GM19043 (cell line): ENCODE data around the gene BUD23.

Experiments
- ATAC-seq: cut with Tn5 transposase; IDR thresholded peaks from one replicate; pipeline ENCODE4 v1.9.1; 2021; ENCODE audit warnings: low read depth; ENCODE audit not compliant: unreplicated experiment

BUD23 gene

DNA sequence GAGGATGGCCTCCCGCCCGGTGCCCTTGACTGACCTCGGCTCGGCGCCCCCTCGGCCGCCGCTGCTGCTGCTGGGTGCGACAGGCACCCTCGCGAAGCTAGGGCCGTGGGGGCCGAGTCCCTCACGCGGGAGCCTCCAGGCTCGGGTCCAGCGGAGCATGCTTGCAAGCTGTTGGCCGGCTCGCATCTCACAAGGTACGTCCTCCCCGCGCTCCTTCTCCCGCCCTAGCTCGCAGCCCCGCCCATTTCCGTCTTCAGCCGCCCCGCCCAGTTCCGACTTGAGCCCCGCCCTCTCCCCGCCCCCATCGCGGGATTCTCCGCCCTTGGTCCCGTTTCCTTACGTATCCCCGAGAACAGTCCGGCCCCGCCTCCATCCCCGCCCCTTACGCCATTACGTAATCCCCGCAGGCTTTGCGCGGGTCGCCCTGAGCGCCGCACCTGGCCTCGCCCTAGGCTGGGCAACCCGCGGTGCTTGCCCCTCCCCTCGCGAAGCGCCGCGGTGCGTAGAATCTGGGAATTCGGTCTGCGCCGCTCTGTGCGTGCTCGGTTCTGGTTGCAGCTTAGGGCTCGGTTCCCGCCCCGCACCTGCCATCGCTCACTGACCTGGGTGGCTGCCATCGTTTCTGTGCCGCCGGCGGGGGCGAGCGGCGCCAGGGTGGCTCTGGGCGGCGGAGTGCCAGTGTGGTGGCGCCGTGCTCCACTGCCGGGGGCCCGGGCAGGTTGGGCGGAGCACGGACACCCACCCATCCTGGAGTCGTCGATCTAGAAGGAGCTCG, 55.4 kb downstream of the BUD23 start, which contains the start of gene ABHD11:
Gene ABHD11 (minus strand): TSS at position 191 of the 775 bp plus-strand sequence. CDS start 32 bp downstream, at position 159.
- peak; percentile 79 for ATAC-seq

DNA sequence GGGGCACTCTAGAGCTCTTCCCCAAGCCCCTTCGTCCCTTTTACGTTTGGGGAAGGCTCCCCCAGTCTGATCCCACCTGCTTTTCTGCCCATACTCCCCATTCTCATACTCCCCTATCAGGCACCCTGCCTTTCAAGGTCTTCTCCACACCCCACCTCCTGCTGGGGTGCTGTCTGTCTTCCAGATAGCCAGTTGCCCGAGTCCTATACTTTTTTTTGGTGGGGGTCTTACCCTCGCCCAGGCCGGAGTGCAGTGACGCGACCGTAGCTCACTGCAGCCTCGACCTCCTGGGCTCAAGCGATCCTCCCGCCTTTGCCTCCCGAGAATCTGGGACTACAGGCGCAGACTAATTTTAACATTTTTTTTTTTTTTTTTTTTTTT, 56.0 kb downstream of the BUD23 start:
- no peak for ATAC-seq

DNA sequence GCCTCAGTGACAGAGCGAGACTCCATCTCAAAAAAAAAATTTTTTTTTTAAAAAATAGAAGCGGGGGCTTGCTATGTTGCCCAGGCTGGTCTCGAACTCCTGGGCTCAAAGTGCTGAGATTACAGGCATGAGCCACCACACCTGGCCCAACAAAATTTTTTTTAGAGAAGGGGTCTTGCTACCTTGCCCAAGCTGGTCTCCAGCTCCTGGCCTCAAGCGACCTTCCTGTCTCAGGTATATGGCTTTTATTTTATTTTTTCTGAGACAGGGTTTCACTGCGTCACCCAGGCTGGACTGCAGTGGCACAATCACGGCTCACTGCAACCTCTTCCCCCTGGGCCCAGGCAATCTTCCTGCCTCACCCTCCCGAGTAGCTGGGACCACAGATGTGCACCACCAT, 56.8 kb downstream of the BUD23 start:
- no peak for ATAC-seq

GRCh38 chr7:73740771-73741170, 57.4 kb downstream of the BUD23 start:
- no peak for ATAC-seq

GRCh38 chr7:73741600-73741999, 58.2 kb downstream of the BUD23 start:
- ATAC-seq, result no peak

GRCh38 chr7:73742338-73742752, 58.9 kb downstream of the BUD23 start:
- ATAC-seq, result no peak

DNA sequence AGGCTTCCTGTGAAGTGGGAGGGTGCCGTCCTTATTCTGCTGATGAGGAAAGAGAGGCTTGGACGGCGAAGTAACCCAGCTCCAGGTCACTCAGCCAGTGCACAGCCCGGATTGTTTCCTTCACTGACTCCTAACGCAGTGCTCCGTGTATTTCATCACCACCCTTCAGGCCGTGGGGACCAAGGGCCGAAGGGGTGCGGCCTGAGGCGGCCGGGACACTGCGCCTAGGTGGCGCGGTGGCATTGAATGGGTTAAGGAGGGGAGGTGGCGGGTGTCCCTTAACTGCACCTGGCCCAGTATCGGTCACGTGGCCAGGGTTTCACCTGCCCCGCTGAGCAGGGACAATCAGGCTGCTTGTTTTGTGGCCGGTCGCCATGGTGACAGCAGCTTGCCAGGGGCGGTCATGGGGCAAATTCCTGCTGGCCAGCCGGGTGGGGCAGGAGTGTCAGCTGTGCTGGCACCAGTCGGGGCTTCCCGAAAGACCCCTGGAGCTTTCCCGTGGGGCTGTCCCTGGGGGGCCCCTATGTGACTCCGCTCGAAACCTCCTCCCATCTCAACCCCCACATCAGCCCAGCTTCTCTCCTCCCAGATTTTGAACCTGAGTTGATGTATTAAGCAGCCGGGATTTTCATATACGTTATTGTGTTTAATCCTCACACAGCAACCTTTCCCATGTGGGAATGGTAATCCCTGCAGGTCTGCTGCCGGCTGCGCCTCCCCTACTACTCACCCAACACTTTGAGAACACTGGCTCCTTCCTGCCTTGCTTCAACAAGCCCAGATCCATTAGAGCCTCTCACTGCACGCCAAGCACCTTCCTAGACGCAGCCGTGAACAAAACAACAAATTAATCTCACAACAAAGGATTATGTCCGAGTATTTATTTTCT, 59.6 kb downstream of the BUD23 start:
- ATAC-seq, result no peak

- ATAC-seq, result no peak
These were observed 63.0 kb downstream of the BUD23 start for GRCh38 chr7:73746378-73746777.
